HepG2 (cell line): Measurements from ENCODE around the gene PEMT. TPM values are rescaled to one million over a fixed set of nuclear protein-coding genes. Genes with fewer than 3 reads are reported as not detected.

ENCODE experiments used
- AKAP8 ChIP-seq: sonication (generic); formaldehyde crosslinking; IDR thresholded peaks from 2 replicates; pipeline ENCODE4 v1.5.1; 2020; ENCODE audit warnings: mild to moderate bottlenecking, missing genetic modification reagents
- EP300 ChIP-seq, 3 experiments: sonication (generic) in 1 of 3; formaldehyde crosslinking in 1 of 3; IDR thresholded peaks; 2 replicates each; pipeline versions ENCODE4 v1.5.1 to v1.6.1; 2011 to 2020; ENCODE audit warnings: low read depth in 2 of 3, low read length in 2 of 3, borderline replicate concordance in 1 of 3, improper control_type of control experiment in 1 of 3, mild to moderate bottlenecking in 1 of 3, missing genetic modification reagents in 1 of 3, moderate library complexity in 1 of 3
- FOXA1 ChIP-seq, 2 experiments: fragments of 450-650 bp in 1 of 2; sonication (generic) in 1 of 2; formaldehyde crosslinking in 1 of 2; IDR thresholded peaks; 2 replicates each; pipeline versions ENCODE4 v1.4.0 to v1.6.1; 2016 to 2020; ENCODE audit warnings: missing genetic modification reagents in 1 of 2
- FOXO1 ChIP-seq: sonication (generic); formaldehyde crosslinking; IDR thresholded peaks from 2 replicates; pipeline ENCODE4 v1.4.0; 2020; ENCODE audit warnings: missing genetic modification reagents
- HMG20A ChIP-seq: IDR thresholded peaks from 2 replicates; pipeline ENCODE4 v1.6.1; 2016; ENCODE audit warnings: borderline replicate concordance
- PAF1 ChIP-seq: IDR thresholded peaks from 2 replicates; pipeline ENCODE4 v1.6.1; 2016; ENCODE audit warnings: missing genetic modification reagents, missing compliant biosample characterization
- ZNF232 ChIP-seq: sonication (generic); formaldehyde crosslinking; IDR thresholded peaks from 2 replicates; pipeline ENCODE4 v1.4.0; 2020; ENCODE audit warnings: missing genetic modification reagents, borderline replicate concordance
- ZNF264 ChIP-seq: sonication (generic); formaldehyde crosslinking; IDR thresholded peaks from 2 replicates; pipeline ENCODE4 v1.4.0; 2020; ENCODE audit warnings: missing genetic modification reagents
- ZNF547 ChIP-seq: sonication (generic); formaldehyde crosslinking; IDR thresholded peaks from 2 replicates; pipeline ENCODE4 v1.5.1; 2020; ENCODE audit warnings: mild to moderate bottlenecking, missing genetic modification reagents
- polyA plus RNA-seq, 8 experiments: library from polyadenylated mRNA; depleted of rRNA in 3 of 8; stranded (reverse) in 7 of 8; unstranded in 1 of 8; fragments of >200 nt; fragmentation: Illumina TruSeq in 4 of 8; extraction: Trizol in 4 of 8; gene quantifications; 2 replicates each; pipeline versions ENCODE4 v1.2.1 to v1.2.3, GENCODE V29; 2011 to 2016; ENCODE audit warnings: low read depth in 4 of 8, missing spikeins in 1 of 8, mixed read lengths in 1 of 8; ENCODE audit not compliant: insufficient read depth in 1 of 8
- total RNA-seq, 5 experiments: library from RNA; depleted of rRNA; stranded (reverse); fragments of >200 nt; fragmentation: Illumina TruSeq; extraction: Trizol; gene quantifications; 2 replicates each; pipeline ENCODE4 v1.2.3, GENCODE V29; 2016; ENCODE audit warnings: low read depth in 1 of 5
- TF ChIP-seq, protein P1 (sequence below): conservative IDR thresholded peaks from 2 replicates; pipeline ENCODE4 v1.6.1; 2018; ENCODE audit warnings: missing genetic modification reagents
- TF ChIP-seq, protein P2 (sequence below): sonication (generic); formaldehyde crosslinking; IDR thresholded peaks from 2 replicates; pipeline ENCODE4 v1.8.1; 2023; ENCODE audit warnings: mild to moderate bottlenecking, moderate library complexity, missing genetic modification reagents
- TF ChIP-seq, protein P3 (sequence below): IDR thresholded peaks from 2 replicates; pipeline ENCODE4 v1.6.1; 2016; ENCODE audit warnings: missing compliant biosample characterization, missing genetic modification reagents, borderline replicate concordance
- TF ChIP-seq, protein P4 (sequence below): sonication (generic); formaldehyde crosslinking; IDR thresholded peaks from 2 replicates; pipeline ENCODE4 v1.5.1; 2020; ENCODE audit warnings: missing genetic modification reagents, mild to moderate bottlenecking, borderline replicate concordance
- TF ChIP-seq, protein P5 (sequence below): sonication (generic); formaldehyde crosslinking; IDR thresholded peaks from 2 replicates; pipeline ENCODE4 v1.4.0; 2020; ENCODE audit warnings: missing genetic modification reagents

Gene PEMT
- total and polyA plus RNA-seq, 2 of the 13 experiments (the other 11 are each of a cell fraction or from before 2014, with no cell fraction given): 31.7 to 43.6 TPM

DNA sequence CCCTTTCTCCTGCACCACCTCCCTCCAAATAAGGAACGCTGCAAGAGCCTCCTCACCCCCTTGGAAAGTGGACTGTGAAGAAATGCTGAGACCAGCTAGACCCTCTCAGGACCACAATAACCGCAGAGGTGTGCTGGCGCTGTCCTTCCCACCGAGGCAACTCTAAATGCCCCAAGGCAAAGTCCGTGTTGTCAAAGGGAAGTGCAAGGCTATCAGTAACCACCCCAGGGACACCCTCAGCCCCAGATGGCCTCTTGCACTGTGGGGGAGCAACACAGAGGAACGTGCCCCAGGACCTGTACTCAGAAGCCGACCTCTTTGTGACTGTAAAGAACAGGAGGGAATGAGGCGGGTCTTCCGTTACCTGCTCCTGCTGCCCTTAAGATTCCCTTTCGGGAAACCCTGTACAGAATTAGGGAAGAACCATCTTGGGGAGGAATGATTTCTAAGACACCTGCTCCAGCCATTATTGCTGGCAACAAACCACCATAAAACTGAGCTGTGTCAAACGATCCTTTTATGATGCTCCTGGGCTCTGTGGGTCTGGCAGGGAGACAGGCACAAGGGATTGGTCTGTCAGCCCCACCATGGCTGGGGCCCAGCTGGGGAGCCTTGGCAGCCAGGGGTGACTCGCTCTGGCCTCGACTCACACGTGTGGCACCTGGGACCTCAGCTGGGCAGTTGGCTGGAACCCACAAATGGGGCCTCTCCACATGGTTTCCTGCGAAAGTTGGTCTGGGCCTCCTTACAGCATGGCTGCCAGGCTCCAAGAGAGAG lies 129.3 kb downstream of the PEMT start (continued):
- TF ChIP-seq, protein P1, sequence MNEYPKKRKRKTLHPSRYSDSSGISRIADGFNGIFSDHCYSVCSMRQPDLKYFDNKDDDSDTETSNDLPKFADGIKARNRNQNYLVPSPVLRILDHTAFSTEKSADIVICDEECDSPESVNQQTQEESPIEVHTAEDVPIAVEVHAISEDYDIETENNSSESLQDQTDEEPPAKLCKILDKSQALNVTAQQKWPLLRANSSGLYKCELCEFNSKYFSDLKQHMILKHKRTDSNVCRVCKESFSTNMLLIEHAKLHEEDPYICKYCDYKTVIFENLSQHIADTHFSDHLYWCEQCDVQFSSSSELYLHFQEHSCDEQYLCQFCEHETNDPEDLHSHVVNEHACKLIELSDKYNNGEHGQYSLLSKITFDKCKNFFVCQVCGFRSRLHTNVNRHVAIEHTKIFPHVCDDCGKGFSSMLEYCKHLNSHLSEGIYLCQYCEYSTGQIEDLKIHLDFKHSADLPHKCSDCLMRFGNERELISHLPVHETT: no peak
- no peak; the same call in 1 of the 2 replicates for TF ChIP-seq ZNF232 (CRISPR knock-in tag)
- peak; percentile 57; the same call in 1 of the 2 replicates for TF ChIP-seq HMG20A
- TF ChIP-seq FOXA1 (IDR thresholded peaks at IDR 0.05): no peak
- peak; percentile 74 for TF ChIP-seq FOXA1 (CRISPR knock-in tag; IDR thresholded peaks at IDR 0.05)
- TF ChIP-seq, protein P2, sequence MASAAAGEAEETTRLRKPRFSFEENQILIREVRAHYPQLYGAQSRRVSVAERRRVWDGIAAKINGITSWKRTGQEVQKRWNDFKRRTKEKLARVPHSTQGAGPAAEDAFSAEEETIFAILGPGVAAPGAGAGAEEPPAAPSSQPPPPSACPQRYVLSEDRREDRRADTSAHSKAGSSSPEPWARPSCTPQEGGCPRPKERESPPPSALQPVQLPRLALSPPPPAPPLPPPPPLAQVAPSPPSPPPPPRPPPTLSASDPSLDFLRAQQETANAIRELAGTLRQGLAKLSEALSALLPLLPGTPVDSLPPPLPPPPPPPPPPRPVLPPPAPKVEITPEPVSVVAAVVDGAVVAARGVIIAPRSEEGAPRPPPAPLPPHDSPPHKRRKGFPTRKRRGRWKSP (CRISPR knock-in tag): no peak
- TF ChIP-seq, protein P3, sequence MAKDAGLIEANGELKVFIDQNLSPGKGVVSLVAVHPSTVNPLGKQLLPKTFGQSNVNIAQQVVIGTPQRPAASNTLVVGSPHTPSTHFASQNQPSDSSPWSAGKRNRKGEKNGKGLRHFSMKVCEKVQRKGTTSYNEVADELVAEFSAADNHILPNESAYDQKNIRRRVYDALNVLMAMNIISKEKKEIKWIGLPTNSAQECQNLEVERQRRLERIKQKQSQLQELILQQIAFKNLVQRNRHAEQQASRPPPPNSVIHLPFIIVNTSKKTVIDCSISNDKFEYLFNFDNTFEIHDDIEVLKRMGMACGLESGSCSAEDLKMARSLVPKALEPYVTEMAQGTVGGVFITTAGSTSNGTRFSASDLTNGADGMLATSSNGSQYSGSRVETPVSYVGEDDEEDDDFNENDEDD (CRISPR knock-in tag): peak; percentile 36; the same call in 1 of the 2 replicates
- no peak for TF ChIP-seq AKAP8 (CRISPR knock-in tag)
- TF ChIP-seq, protein P4, sequence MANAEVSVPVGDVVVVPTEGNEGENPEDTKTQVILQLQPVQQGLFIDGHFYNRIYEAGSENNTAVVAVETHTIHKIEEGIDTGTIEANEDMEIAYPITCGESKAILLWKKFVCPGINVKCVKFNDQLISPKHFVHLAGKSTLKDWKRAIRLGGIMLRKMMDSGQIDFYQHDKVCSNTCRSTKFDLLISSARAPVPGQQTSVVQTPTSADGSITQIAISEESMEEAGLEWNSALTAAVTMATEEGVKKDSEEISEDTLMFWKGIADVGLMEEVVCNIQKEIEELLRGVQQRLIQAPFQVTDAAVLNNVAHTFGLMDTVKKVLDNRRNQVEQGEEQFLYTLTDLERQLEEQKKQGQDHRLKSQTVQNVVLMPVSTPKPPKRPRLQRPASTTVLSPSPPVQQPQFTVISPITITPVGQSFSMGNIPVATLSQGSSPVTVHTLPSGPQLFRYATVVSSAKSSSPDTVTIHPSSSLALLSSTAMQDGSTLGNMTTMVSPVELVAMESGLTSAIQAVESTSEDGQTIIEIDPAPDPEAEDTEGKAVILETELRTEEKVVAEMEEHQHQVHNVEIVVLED (CRISPR knock-in tag): peak; percentile 24; the same call in 1 of the 2 replicates
- peak in 1 of 2 experiments; percentile 76; a peak in 2 of 4 replicates for TF ChIP-seq EP300 (IDR thresholded peaks at IDR 0.05; ENCODE audit: low read depth in 2 of 2, low read length in 2 of 2)
- peak; percentile 46 for TF ChIP-seq EP300 (CRISPR knock-in tag; IDR thresholded peaks at IDR 0.05; ENCODE audit: borderline replicate concordance)
- peak; percentile 88; the same call in 1 of the 2 replicates for TF ChIP-seq FOXO1 (CRISPR knock-in tag)
- no peak for TF ChIP-seq PAF1 (CRISPR knock-in tag)
- peak; percentile 53; the same call in 1 of the 2 replicates for TF ChIP-seq ZNF264 (CRISPR knock-in tag)
- TF ChIP-seq, protein P5, sequence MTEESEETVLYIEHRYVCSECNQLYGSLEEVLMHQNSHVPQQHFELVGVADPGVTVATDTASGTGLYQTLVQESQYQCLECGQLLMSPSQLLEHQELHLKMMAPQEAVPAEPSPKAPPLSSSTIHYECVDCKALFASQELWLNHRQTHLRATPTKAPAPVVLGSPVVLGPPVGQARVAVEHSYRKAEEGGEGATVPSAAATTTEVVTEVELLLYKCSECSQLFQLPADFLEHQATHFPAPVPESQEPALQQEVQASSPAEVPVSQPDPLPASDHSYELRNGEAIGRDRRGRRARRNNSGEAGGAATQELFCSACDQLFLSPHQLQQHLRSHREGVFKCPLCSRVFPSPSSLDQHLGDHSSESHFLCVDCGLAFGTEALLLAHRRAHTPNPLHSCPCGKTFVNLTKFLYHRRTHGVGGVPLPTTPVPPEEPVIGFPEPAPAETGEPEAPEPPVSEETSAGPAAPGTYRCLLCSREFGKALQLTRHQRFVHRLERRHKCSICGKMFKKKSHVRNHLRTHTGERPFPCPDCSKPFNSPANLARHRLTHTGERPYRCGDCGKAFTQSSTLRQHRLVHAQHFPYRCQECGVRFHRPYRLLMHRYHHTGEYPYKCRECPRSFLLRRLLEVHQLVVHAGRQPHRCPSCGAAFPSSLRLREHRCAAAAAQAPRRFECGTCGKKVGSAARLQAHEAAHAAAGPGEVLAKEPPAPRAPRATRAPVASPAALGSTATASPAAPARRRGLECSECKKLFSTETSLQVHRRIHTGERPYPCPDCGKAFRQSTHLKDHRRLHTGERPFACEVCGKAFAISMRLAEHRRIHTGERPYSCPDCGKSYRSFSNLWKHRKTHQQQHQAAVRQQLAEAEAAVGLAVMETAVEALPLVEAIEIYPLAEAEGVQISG (CRISPR knock-in tag): peak; percentile 55; the same call in 1 of the 2 replicates
- peak; percentile 57; the same call in 1 of the 2 replicates for TF ChIP-seq ZNF547 (CRISPR knock-in tag)
